ENCODE measurements around the gene SPATS2.

The SPATS2 gene

DNA sequence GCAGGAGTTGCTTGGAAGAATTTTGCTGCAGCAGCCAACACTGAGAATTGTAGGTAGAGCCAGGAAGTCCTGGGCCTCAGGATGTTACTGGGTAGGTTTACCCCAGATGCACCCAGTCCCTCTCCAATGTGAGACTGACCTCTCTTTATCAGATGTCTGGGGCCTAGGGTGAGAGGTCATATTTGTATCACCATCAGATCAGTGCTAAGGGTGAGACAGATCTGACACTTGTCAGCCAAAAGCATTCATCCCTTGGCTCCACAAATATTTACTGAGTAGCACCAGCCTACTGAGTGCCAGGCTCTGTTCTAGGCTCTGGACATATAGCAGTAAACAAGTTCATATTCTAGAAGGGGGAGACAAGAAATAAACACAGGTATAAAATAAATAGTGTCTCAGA lies 39.9 kb upstream of the SPATS2 start:
- no peaks in the 10 kb centered on the region for H3F3A ChIP-seq (ENCODE audit: insufficient read depth)
- no peaks in the 10 kb centered on the region for H3K9me2 ChIP-seq (replicated peaks; ENCODE audit: insufficient read depth, low read length)
- H4K20me1 ChIP-seq (ENCODE audit: low read depth, low read length): no peaks in the 10 kb centered on the region
- H3K9me3 ChIP-seq (ENCODE audit: insufficient read depth, low read length): no peaks in the 10 kb centered on the region
- H3K4me2 ChIP-seq (ENCODE audit: low read depth, low read length, poor library complexity, severe bottlenecking): no peak overlapping the region
- TF ChIP-seq CTCF (IDR thresholded peaks at IDR 0.05; ENCODE audit: insufficient read depth, low read length, poor library complexity, severe bottlenecking) (no peak), EZH2phosphoT487 (conservative IDR thresholded peaks at IDR 0.05; ENCODE audit: low read length) (no peak)
- H3K79me2 ChIP-seq (ENCODE audit: insufficient read depth, low read length): peaks cover 15% of the 10 kb centered on the region
- H3K4me3 ChIP-seq (ENCODE audit: insufficient read depth, low read length, poor library complexity, severe bottlenecking): no peak overlapping the region
- H2AFZ ChIP-seq (ENCODE audit: low read depth, low read length, severe bottlenecking): no peak overlapping the region
- no peaks in the 10 kb centered on the region for H3K27me3 ChIP-seq (ENCODE audit: low read length)
- no peak overlapping the region for H3K27ac ChIP-seq (ENCODE audit: low read depth, low read length)
- H3K9ac ChIP-seq (ENCODE audit: low read length): no peak overlapping the region
- H3K36me3 ChIP-seq (ENCODE audit: low read length): no peaks in the 10 kb centered on the region; the same call in none of the 2 replicates

GRCh38 chr12:49327887-49328286 lies 39.4 kb upstream of the SPATS2 start:
- TF ChIP-seq EZH2phosphoT487 (conservative IDR thresholded peaks at IDR 0.05; ENCODE audit: low read length): no peak
- no peak for TF ChIP-seq CTCF (IDR thresholded peaks at IDR 0.05; ENCODE audit: insufficient read depth, low read length, poor library complexity, severe bottlenecking)

GRCh38 chr12:49328816-49329215 lies 38.4 kb upstream of the SPATS2 start:
- Histone ChIP-seq H3K79me2 (ENCODE audit: insufficient read depth, low read length) (peaks cover 7% of the 10 kb centered on the region), H3K9me2 (replicated peaks; ENCODE audit: insufficient read depth, low read length) (no peaks in the 10 kb centered on the region), H3K4me2 (ENCODE audit: low read depth, low read length, poor library complexity, severe bottlenecking) (no peak overlapping the region), H3K27me3 (ENCODE audit: low read length) (no peaks in the 10 kb centered on the region), H4K20me1 (ENCODE audit: low read depth, low read length) (no peaks in the 10 kb centered on the region), H3F3A (ENCODE audit: insufficient read depth) (no peaks in the 10 kb centered on the region), H3K9ac (ENCODE audit: low read length) (no peak overlapping the region), H2AFZ (ENCODE audit: low read depth, low read length, severe bottlenecking) (no peak overlapping the region), H3K9me3 (ENCODE audit: insufficient read depth, low read length) (no peaks in the 10 kb centered on the region), H3K4me3 (ENCODE audit: insufficient read depth, low read length, poor library complexity, severe bottlenecking) (no peak overlapping the region), H3K36me3 (ENCODE audit: low read length) (no peaks in the 10 kb centered on the region; the same call in none of the 2 replicates), H3K27ac (ENCODE audit: low read depth, low read length) (no peak overlapping the region)
- TF ChIP-seq EZH2phosphoT487 (conservative IDR thresholded peaks at IDR 0.05; ENCODE audit: low read length): no peak
- no peak for TF ChIP-seq CTCF (IDR thresholded peaks at IDR 0.05; ENCODE audit: insufficient read depth, low read length, poor library complexity, severe bottlenecking)

More at GRCh38 chr12:49327887-49328286, 39.4 kb upstream of the SPATS2 start:
- H3K9ac ChIP-seq (ENCODE audit: low read length): no peak overlapping the region
- H4K20me1 ChIP-seq (ENCODE audit: low read depth, low read length): no peaks in the 10 kb centered on the region
- no peaks in the 10 kb centered on the region for H3K9me2 ChIP-seq (replicated peaks; ENCODE audit: insufficient read depth, low read length)
- H3K27me3 ChIP-seq (ENCODE audit: low read length): no peaks in the 10 kb centered on the region
- no peaks in the 10 kb centered on the region for H3K9me3 ChIP-seq (ENCODE audit: insufficient read depth, low read length)
- no peak overlapping the region for H2AFZ ChIP-seq (ENCODE audit: low read depth, low read length, severe bottlenecking)
- H3F3A ChIP-seq (ENCODE audit: insufficient read depth): no peaks in the 10 kb centered on the region
- peaks cover 15% of the 10 kb centered on the region for H3K79me2 ChIP-seq (ENCODE audit: insufficient read depth, low read length)
- no peaks in the 10 kb centered on the region; the same call in none of the 2 replicates for H3K36me3 ChIP-seq (ENCODE audit: low read length)
- H3K4me2 ChIP-seq (ENCODE audit: low read depth, low read length, poor library complexity, severe bottlenecking): no peak overlapping the region
- H3K4me3 ChIP-seq (ENCODE audit: insufficient read depth, low read length, poor library complexity, severe bottlenecking): no peak overlapping the region
- no peak overlapping the region for H3K27ac ChIP-seq (ENCODE audit: low read depth, low read length)

Measured in SU-DHL-6 (cell line).